ENCODE results near the gene RUNX1.

GRCh38 chr21:34764715-34765284 is 284.3 kb downstream of the RUNX1 start:
- TF ChIP-seq CTCF (IDR thresholded peaks at IDR 0.05) (no peak), POLR2A (IDR thresholded peaks at IDR 0.05) (no peak)
